H1 (cell line): ENCODE data around the gene CCS. TPM values are rescaled to one million over a fixed set of nuclear protein-coding genes. Genes with fewer than 3 reads are reported as not detected.

ENCODE experiments used
- CTCF ChIA-PET: fragments of 300-600 bp; sonication (Branson Sonifier 250); formaldehyde crosslinking; loops from one replicate; lab custom pipeline; 2021; ENCODE audit not compliant: partially characterized antibody; lab: Charles Lee
- POLR2A ChIA-PET: fragments of 300-600 bp; sonication (Branson Sonifier 250); formaldehyde crosslinking; loops from one replicate; lab custom pipeline; 2021; ENCODE audit warnings: inconsistent platforms; ENCODE audit not compliant: partially characterized antibody; lab: Charles Lee
- DNase-seq, 2 experiments: peaks; one replicate each; pipeline versions ENCODE4 v3.0.0 to v3.0.0-alpha.2; 2010 to 2022; ENCODE audit warnings: low spot score in 2 of 2, low read depth in 1 of 2, mixed read lengths in 1 of 2
- FAIRE-seq: peaks from 2 replicates; lab custom pipeline; 2011; peaks lifted over from hg19 to GRCh38; lab: Jason Lieb, UNC
- H2AFZ ChIP-seq: 2 replicates; pipeline ENCODE4 v1.8.1; 2012; ENCODE audit warnings: low read length, inconsistent platforms
- H2AK5ac ChIP-seq: 2 replicates; pipeline ENCODE4 v1.6.1; 2013; ENCODE audit warnings: low read depth, low read length
- H2BK120ac ChIP-seq: replicated peaks from 2 replicates; pipeline ENCODE3; 2013; ENCODE audit warnings: low read depth, low read length, inconsistent platforms
- H2BK12ac ChIP-seq: 2 replicates; pipeline ENCODE4 v1.6.1; 2013; ENCODE audit warnings: low read depth, low read length
- H2BK15ac ChIP-seq: 2 replicates; pipeline ENCODE4 v1.6.1; 2013; ENCODE audit warnings: low read length
- H2BK20ac ChIP-seq: 2 replicates; pipeline ENCODE4 v1.6.1; 2013; ENCODE audit warnings: low read length
- H2BK5ac ChIP-seq: 2 replicates; pipeline ENCODE4 v1.6.1; 2013; ENCODE audit warnings: low read depth, low read length
- H3K14ac ChIP-seq: 2 replicates; pipeline ENCODE4 v1.6.1; 2013; ENCODE audit warnings: inconsistent platforms; ENCODE audit not compliant: insufficient read length
- H3K18ac ChIP-seq: 2 replicates; pipeline ENCODE4 v1.6.1; 2013; ENCODE audit warnings: low read length; ENCODE audit errors: extremely low read depth
- H3K23ac ChIP-seq: 2 replicates; pipeline ENCODE4 v1.6.1; 2013; ENCODE audit warnings: inconsistent platforms; ENCODE audit not compliant: insufficient read length
- H3K23me2 ChIP-seq: 2 replicates; pipeline ENCODE4 v1.6.1; 2013; ENCODE audit warnings: low read depth, low read length
- H3K27ac ChIP-seq: 2 replicates; pipeline ENCODE4 v1.6.1; 2011; ENCODE audit warnings: low read depth, low read length, inconsistent platforms
- H3K27me3 ChIP-seq, 4 experiments: replicated peaks in 1 of 4; 1 replicate in 1 of 4; 2 replicates in 3 of 4; pipeline versions ENCODE4 v1.6.1 to v1.8.1; 2011 to 2013; ENCODE audit warnings: low read length in 3 of 4, mild to moderate bottlenecking in 3 of 4, inconsistent platforms in 2 of 4, mixed read lengths in 2 of 4, moderate library complexity in 1 of 4; ENCODE audit not compliant: control insufficient read depth in 3 of 4, insufficient read depth in 3 of 4; ENCODE audit errors: extremely low read depth in 1 of 4
- H3K36me3 ChIP-seq, 4 experiments: 2 replicates each; pipeline versions ENCODE4 v1.6.1 to v1.8.1; 2011 to 2013; ENCODE audit warnings: mild to moderate bottlenecking in 4 of 4, low read length in 3 of 4, moderate library complexity in 2 of 4, control low read depth in 1 of 4, inconsistent platforms in 1 of 4; ENCODE audit not compliant: insufficient read depth in 4 of 4, control insufficient read depth in 2 of 4
- H3K4ac ChIP-seq: replicated peaks from 2 replicates; pipeline ENCODE3; 2013; ENCODE audit warnings: low read length, low read depth, mixed read lengths, inconsistent platforms; ENCODE audit not compliant: insufficient read length
- H3K4me1 ChIP-seq, 4 experiments: replicated peaks in 1 of 4; 1 replicate in 1 of 4; 2 replicates in 3 of 4; pipeline versions ENCODE4 v1.6.1 to v1.8.1; 2011 to 2013; ENCODE audit warnings: low read length in 3 of 4, inconsistent platforms in 2 of 4, mixed read lengths in 1 of 4; ENCODE audit not compliant: insufficient read depth in 4 of 4, control insufficient read depth in 3 of 4
- H3K4me2 ChIP-seq, 2 experiments: 2 replicates each; pipeline versions ENCODE4 v1.6.1 to v1.8.1; 2011 to 2013; ENCODE audit warnings: low read depth in 2 of 2, low read length in 2 of 2, control low read depth in 1 of 2, inconsistent platforms in 1 of 2, mild to moderate bottlenecking in 1 of 2; ENCODE audit not compliant: insufficient read depth in 1 of 2
- H3K4me3 ChIP-seq, 4 experiments: fragments of 200-600, 300-600 bp in 1 of 4; sonication (generic), shearing (Covaris generic), sonication (Bioruptor Twin) in 1 of 4; 2 replicates each; pipeline versions ENCODE4 v1.5.1 to v1.8.1; 2011 to 2016; ENCODE audit warnings: low read length in 4 of 4, low read depth in 3 of 4, control low read depth in 2 of 4, inconsistent platforms in 2 of 4, mild to moderate bottlenecking in 2 of 4, mixed read lengths in 1 of 4, moderate library complexity in 1 of 4; ENCODE audit not compliant: insufficient read depth in 2 of 4; ENCODE audit errors: extremely low read depth in 1 of 4
- H3K56ac ChIP-seq: replicated peaks from 2 replicates; pipeline ENCODE3; 2013; ENCODE audit warnings: low read depth, mild to moderate bottlenecking, mixed read lengths, low read length, inconsistent platforms; ENCODE audit not compliant: insufficient read length
- H3K79me1 ChIP-seq: 2 replicates; pipeline ENCODE4 v1.6.1; 2013; ENCODE audit warnings: low read depth, low read length, control low read depth
- H3K79me2 ChIP-seq, 2 experiments: 2 replicates each; pipeline versions ENCODE4 v1.6.1 to v1.8.1; 2012 to 2013; ENCODE audit warnings: low read length in 2 of 2, mild to moderate bottlenecking in 2 of 2, inconsistent platforms in 1 of 2; ENCODE audit not compliant: insufficient read depth in 2 of 2, control insufficient read depth in 1 of 2
- H3K9ac ChIP-seq, 4 experiments: replicated peaks in 1 of 4; 1 replicate in 1 of 4; 2 replicates in 3 of 4; pipeline versions ENCODE4 v1.6.1 to v1.8.1; 2011 to 2013; ENCODE audit warnings: low read depth in 3 of 4, low read length in 3 of 4, control low read depth in 2 of 4, mild to moderate bottlenecking in 2 of 4, moderate library complexity in 2 of 4, inconsistent platforms in 1 of 4; ENCODE audit errors: extremely low read depth in 1 of 4
- H3K9me3 ChIP-seq, 2 experiments: 2 replicates each; pipeline versions ENCODE4 v1.6.1 to v1.8.1; 2012 to 2013; ENCODE audit warnings: mild to moderate bottlenecking in 2 of 2, moderate library complexity in 2 of 2, control low read depth in 1 of 2, inconsistent platforms in 1 of 2, low read depth in 1 of 2, low read length in 1 of 2, mixed read lengths in 1 of 2; ENCODE audit not compliant: insufficient read depth in 2 of 2
- H4K20me1 ChIP-seq, 2 experiments: replicated peaks in 1 of 2; 2 replicates each; pipeline versions ENCODE3 to v1.8.1; 2011 to 2013; ENCODE audit warnings: inconsistent platforms in 2 of 2, low read length in 2 of 2, mild to moderate bottlenecking in 1 of 2; ENCODE audit not compliant: insufficient read depth in 2 of 2, control insufficient read depth in 1 of 2
- H4K5ac ChIP-seq: 2 replicates; pipeline ENCODE4 v1.6.1; 2013; ENCODE audit warnings: low read length, low read depth, mixed read lengths, inconsistent platforms; ENCODE audit not compliant: insufficient read length
- H4K8ac ChIP-seq: 2 replicates; pipeline ENCODE4 v1.8.0; 2013; ENCODE audit warnings: mild to moderate bottlenecking, moderate library complexity, low read length, inconsistent platforms; ENCODE audit not compliant: insufficient read depth; ENCODE audit errors: extremely low read depth
- H4K91ac ChIP-seq: replicated peaks from 2 replicates; pipeline ENCODE3; 2013; ENCODE audit warnings: low read length, mixed read lengths, inconsistent platforms; ENCODE audit not compliant: insufficient read length
- BCL11A ChIP-seq, 2 experiments: IDR thresholded peaks; one replicate each; pipeline ENCODE4 v1.6.1; 2011; ENCODE audit warnings: low read depth in 2 of 2, low read length in 2 of 2, mild to moderate bottlenecking in 2 of 2
- CEBPB ChIP-seq: IDR thresholded peaks from 2 replicates; pipeline ENCODE4 v1.6.1; 2012; ENCODE audit warnings: low read depth, low read length
- EGR1 ChIP-seq: IDR thresholded peaks from 2 replicates; pipeline ENCODE4 v1.6.1; 2011; ENCODE audit warnings: low read depth, low read length, borderline replicate concordance
- HDAC2 ChIP-seq, 2 experiments: fragments of 300-600 bp in 1 of 2; sonication (generic) in 1 of 2; IDR thresholded peaks; 2 replicates each; pipeline ENCODE4 v1.6.1; 2011 to 2012; ENCODE audit warnings: low read depth in 2 of 2, low read length in 2 of 2, mild to moderate bottlenecking in 2 of 2, moderate library complexity in 2 of 2, borderline replicate concordance in 1 of 2, inconsistent platforms in 1 of 2
- TAF1 ChIP-seq: IDR thresholded peaks from 2 replicates; pipeline ENCODE4 v1.6.1; 2011; ENCODE audit warnings: mild to moderate bottlenecking, low read depth, low read length
- WGBS, 2 experiments: shearing (Covaris generic) in 1 of 2; methylation state at CpG; one replicate each; pipeline versions ENCODE4 v1.1.6 to v1.1.7; 2013 to 2015; ENCODE audit warnings: low lambda C conversion rate in 2 of 2, mixed read lengths in 2 of 2, inconsistent platforms in 1 of 2, low coverage in 1 of 2, missing lambda C conversion rate in 1 of 2; ENCODE audit not compliant: insufficient replicate concordance in 2 of 2, insufficient coverage in 1 of 2, insufficient read length in 1 of 2; ENCODE audit errors: extremely low coverage in 1 of 2, missing lambda C conversion rate in 1 of 2; 5-methylcytosine and 5-hydroxymethylcytosine counted together
- polyA plus RNA-seq, 7 experiments: library from polyadenylated mRNA; depleted of rRNA in 3 of 7; stranded (reverse) in 5 of 7; unstranded in 2 of 7; fragments of >200 nt in 5 of 7; fragments of 200-250 nt in 2 of 7; gene quantifications; 1 replicate in 5 of 7; 2 replicates in 1 of 7; 4 replicates in 1 of 7; pipeline versions ENCODE4 v1.2.1 to v1.2.3, GENCODE V29; 2011 to 2013; ENCODE audit warnings: missing spikeins in 2 of 7, mixed read lengths in 2 of 7
- total RNA-seq: library from RNA; stranded (reverse); fragmentation: NEBNext Ultra II Directional; extraction: Animal tissue kit (Norgen Biotek cat#: 25700); gene quantifications from 2 replicates; pipeline ENCODE4 v1.2.1, GENCODE V29; 2021
- TF ChIP-seq, protein P1 (sequence below): IDR thresholded peaks from 2 replicates; pipeline ENCODE4 v1.6.1; 2012; ENCODE audit warnings: inconsistent platforms

Gene CCS
- total and polyA plus RNA-seq, 2 of the 8 experiments (the other 6 are each of a cell fraction or from before 2014, with no cell fraction given), result 37.1 to 37.7 TPM

GRCh38 chr11:66591175-66591574, 1.8 kb upstream of the CCS start:
- peaks cover 0 to 5% of the 10 kb centered on the region in 2 experiments; a peak in 2 of 4 replicates for H3K79me2 ChIP-seq
- H3K23me2 ChIP-seq, result peaks cover 9% of the 10 kb centered on the region
- H4K91ac ChIP-seq, result no peak overlapping the region
- H2BK20ac ChIP-seq, result no peak overlapping the region
- no peak overlapping the region for H3K23ac ChIP-seq
- H2BK12ac ChIP-seq, result no peak overlapping the region
- H3K14ac ChIP-seq, result no peak overlapping the region
- no peak overlapping the region for H3K18ac ChIP-seq
- H3K79me1 ChIP-seq, result peaks cover 2% of the 10 kb centered on the region
- H2AFZ ChIP-seq, result no peak overlapping the region
- H4K20me1 ChIP-seq, result no peaks in the 10 kb centered on the region
- H3K27me3 ChIP-seq, result peaks cover 0 to 10% (median 4%) of the 10 kb centered on the region in 4 experiments; a peak in 3 of 7 replicates
- H3K9ac ChIP-seq, result no peak overlapping the region
- no peak overlapping the region for H3K56ac ChIP-seq
- H3K36me3 ChIP-seq, result no peaks in the 10 kb centered on the region; a peak in 1 of 8 replicates
- no peak overlapping the region for H3K4ac ChIP-seq
- no peak overlapping the region for H2AK5ac ChIP-seq
- no peak overlapping the region for H3K4me3 ChIP-seq
- FAIRE-seq, result no peak
- no peak for DNase-seq
- H3K27ac ChIP-seq, result no peak overlapping the region
- no peak overlapping the region for H3K4me2 ChIP-seq
- no peak overlapping the region for H4K5ac ChIP-seq
- POLR2A ChIA-PET, result interaction anchor here (1.2 to 65.3 kb wide), 6 partner anchors 7 to 51 kb away, joined by 4 to 2165 read pairs (median 6); partner anchors contain the start of genes ACTN3, RBM14, RBM4 and ZDHHC24
- H2BK5ac ChIP-seq, result no peak overlapping the region
- WGBS, 2 experiments, result 92% methylated on average over 2 of the region's 2 CpGs; no CpG with 5 or more reads in 1 of the 2 experiments
- CTCF ChIA-PET, result interaction anchor here (0.6 to 3.5 kb wide), 13 partner anchors 8 to 100 kb away, joined by 3 to 43 read pairs (median 7); partner anchors contain the start of gene CTSF
- H3K9me3 ChIP-seq, result peaks cover 13 to 25% of the 10 kb centered on the region in 2 experiments
- no peak overlapping the region for H2BK15ac ChIP-seq
- H3K4me1 ChIP-seq, result peaks cover 0 to 11% (median 7%) of the 10 kb centered on the region in 4 experiments; a peak in 6 of 7 replicates
- no peak overlapping the region for H4K8ac ChIP-seq
- no peak overlapping the region for H2BK120ac ChIP-seq
- TF ChIP-seq, protein P1, sequence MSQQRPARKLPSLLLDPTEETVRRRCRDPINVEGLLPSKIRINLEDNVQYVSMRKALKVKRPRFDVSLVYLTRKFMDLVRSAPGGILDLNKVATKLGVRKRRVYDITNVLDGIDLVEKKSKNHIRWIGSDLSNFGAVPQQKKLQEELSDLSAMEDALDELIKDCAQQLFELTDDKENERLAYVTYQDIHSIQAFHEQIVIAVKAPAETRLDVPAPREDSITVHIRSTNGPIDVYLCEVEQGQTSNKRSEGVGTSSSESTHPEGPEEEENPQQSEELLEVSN, result no peak
- TF ChIP-seq EGR1 (no peak), TAF1 (no peak), HDAC2 (IDR thresholded peaks at IDR 0.05; ENCODE audit: borderline replicate concordance in 1 of 2, low read depth in 2 of 2, low read length in 2 of 2) (no peak), CEBPB (no peak), BCL11A (IDR thresholded peaks at IDR 0.05; ENCODE audit: low read depth in 2 of 2, low read length in 2 of 2) (no peak)
